Nephron (organoid): ENCODE data around the gene RGR.

Experiments used
- H3K27ac Mint-ChIP-seq, 3 experiments: 2 replicates each; pipeline ENCODE4 v1.8.0; 2020; ENCODE audit warnings: mixed read lengths in 3 of 3, mild to moderate bottlenecking in 2 of 3, moderate library complexity in 1 of 3
- H3K27me3 Mint-ChIP-seq: 2 replicates; pipeline ENCODE4 v1.8.0; 2021; ENCODE audit warnings: low read depth, mild to moderate bottlenecking, moderate library complexity, mixed read lengths
- H3K36me3 Mint-ChIP-seq: 2 replicates; pipeline ENCODE4 v1.8.0; 2020; ENCODE audit warnings: low read depth, mixed read lengths
- H3K4me1 Mint-ChIP-seq: 2 replicates; pipeline ENCODE4 v1.8.0; 2020; ENCODE audit warnings: mixed read lengths
- H3K4me3 Mint-ChIP-seq, 3 experiments: 2 replicates each; pipeline ENCODE4 v1.8.0; 2020; ENCODE audit warnings: mild to moderate bottlenecking in 3 of 3, mixed read lengths in 3 of 3, moderate library complexity in 2 of 3
- H3K9me3 Mint-ChIP-seq: 2 replicates; pipeline ENCODE4 v1.8.0; 2020; ENCODE audit warnings: mixed read lengths
- CTCF ChIP-seq, 3 experiments: fragments of 200-600 bp; sonication (generic); IDR thresholded peaks; one replicate each; pipeline ENCODE4 v1.5.0; 2021; ENCODE audit warnings: antibody characterized with exemption in 3 of 3; ENCODE audit not compliant: unreplicated experiment in 3 of 3

Gene RGR

DNA sequence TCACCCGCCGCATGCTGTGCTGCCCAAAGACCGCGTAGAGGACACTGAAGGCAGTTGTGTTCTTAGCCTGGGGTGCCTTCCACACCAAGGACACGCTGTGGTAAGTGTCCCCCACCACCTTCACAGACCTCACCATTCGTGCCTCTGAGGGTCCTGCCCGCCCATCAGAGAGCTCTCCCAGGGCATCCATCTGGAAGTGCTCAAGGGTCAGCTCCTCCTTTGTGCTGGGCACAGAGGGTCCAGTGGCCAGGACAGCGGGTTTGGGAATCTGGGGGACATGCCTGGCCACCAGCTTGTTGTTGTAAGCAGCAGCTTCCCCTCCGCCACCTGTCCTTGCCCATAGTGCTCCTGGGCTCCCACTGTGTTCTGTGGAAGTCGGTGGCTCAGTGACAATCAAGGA lies 12.5 kb upstream of the RGR start:
- TF ChIP-seq CTCF (IDR thresholded peaks at IDR 0.05; ENCODE audit: unreplicated experiment in 3 of 3): no peak

DNA sequence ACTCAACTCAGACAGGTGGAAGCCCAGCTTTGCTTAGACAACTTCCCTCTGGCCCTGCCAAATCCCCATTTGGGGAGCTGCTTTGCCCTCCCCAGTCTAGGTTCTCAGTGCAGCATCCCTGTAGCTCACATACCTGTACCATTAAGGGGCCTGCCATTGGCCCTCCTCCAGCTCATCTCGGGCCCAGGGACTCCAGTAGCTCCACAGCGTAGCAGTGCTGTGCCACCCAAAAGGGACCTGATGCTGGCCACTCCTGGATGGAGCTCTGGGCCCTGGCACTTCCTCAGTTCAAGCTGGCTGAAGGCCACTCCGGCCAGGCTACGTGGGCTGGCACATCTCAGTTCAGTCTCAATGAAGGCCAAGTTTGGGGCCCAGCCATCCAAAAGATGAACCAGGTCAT lies 10.9 kb upstream of the RGR start:
- H3K4me1 Mint-ChIP-seq: no peaks in the 10 kb centered on the region

More for the DNA sequence above, 12.5 kb upstream of the RGR start:
- no peaks in the 10 kb centered on the region for H3K36me3 Mint-ChIP-seq
- H3K27ac Mint-ChIP-seq: no peak overlapping the region
- H3K4me3 Mint-ChIP-seq: no peak overlapping the region
- no peaks in the 10 kb centered on the region for H3K9me3 Mint-ChIP-seq
- peaks cover 27% of the 10 kb centered on the region for H3K27me3 Mint-ChIP-seq
- H3K4me1 Mint-ChIP-seq: no peaks in the 10 kb centered on the region

GRCh38 chr10:84234479-84234878 lies 10.4 kb upstream of the RGR start:
- Mint-ChIP-seq H3K9me3 (no peaks in the 10 kb centered on the region), H3K4me3 (no peak overlapping the region), H3K4me1 (no peaks in the 10 kb centered on the region), H3K36me3 (no peaks in the 10 kb centered on the region), H3K27ac (no peak overlapping the region), H3K27me3 (peaks cover 23% of the 10 kb centered on the region)
- no peak for TF ChIP-seq CTCF (IDR thresholded peaks at IDR 0.05; ENCODE audit: unreplicated experiment in 3 of 3)

More for the DNA sequence above, 10.9 kb upstream of the RGR start:
- Mint-ChIP-seq H3K36me3 (no peaks in the 10 kb centered on the region), H3K4me3 (no peak overlapping the region), H3K27ac (no peak overlapping the region), H3K27me3 (peaks cover 23% of the 10 kb centered on the region), H3K9me3 (no peaks in the 10 kb centered on the region)
- no peak for TF ChIP-seq CTCF (IDR thresholded peaks at IDR 0.05; ENCODE audit: unreplicated experiment in 3 of 3)

DNA sequence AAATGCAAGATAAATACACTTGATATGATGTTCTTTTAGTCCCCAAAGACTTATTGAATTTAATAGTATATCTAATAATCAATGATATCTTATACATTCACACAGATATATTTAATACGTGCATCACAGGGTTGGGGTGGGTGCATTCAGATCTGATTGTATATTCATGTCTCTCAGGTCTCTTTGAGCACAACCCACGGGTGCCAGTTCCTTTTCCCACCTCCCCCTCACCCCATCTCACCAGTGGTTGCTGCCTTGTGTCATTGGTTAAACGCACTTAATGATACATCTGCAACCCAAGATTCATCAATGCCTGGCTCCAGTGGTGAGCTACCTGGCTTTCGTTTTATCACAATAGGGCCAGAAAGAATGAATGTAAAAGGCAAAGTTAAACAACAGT lies 9.8 kb upstream of the RGR start:
- Mint-ChIP-seq H3K27me3 (peaks cover 21% of the 10 kb centered on the region), H3K36me3 (no peaks in the 10 kb centered on the region), H3K9me3 (no peaks in the 10 kb centered on the region), H3K4me3 (no peak overlapping the region), H3K4me1 (no peaks in the 10 kb centered on the region), H3K27ac (no peak overlapping the region)
- TF ChIP-seq CTCF (IDR thresholded peaks at IDR 0.05; ENCODE audit: unreplicated experiment in 3 of 3): no peak

- H3K9me3 Mint-ChIP-seq: no peaks in the 10 kb centered on the region
- no peaks in the 10 kb centered on the region for H3K36me3 Mint-ChIP-seq
- H3K4me1 Mint-ChIP-seq: no peaks in the 10 kb centered on the region
- H3K4me3 Mint-ChIP-seq: no peak overlapping the region
- H3K27me3 Mint-ChIP-seq: peaks cover 18% of the 10 kb centered on the region
- TF ChIP-seq CTCF (IDR thresholded peaks at IDR 0.05; ENCODE audit: unreplicated experiment in 3 of 3): no peak
- no peak overlapping the region for H3K27ac Mint-ChIP-seq
These were observed 8.1 kb upstream of the RGR start for GRCh38 chr10:84236807-84237198.

GRCh38 chr10:84237199-84238051 lies 7.4 kb upstream of the RGR start:
- H3K4me3 Mint-ChIP-seq: no peak overlapping the region
- H3K9me3 Mint-ChIP-seq: no peaks in the 10 kb centered on the region
- H3K4me1 Mint-ChIP-seq: no peaks in the 10 kb centered on the region
- no peak for TF ChIP-seq CTCF (IDR thresholded peaks at IDR 0.05; ENCODE audit: unreplicated experiment in 3 of 3)
- H3K36me3 Mint-ChIP-seq: no peaks in the 10 kb centered on the region
- H3K27me3 Mint-ChIP-seq: peaks cover 18% of the 10 kb centered on the region
- no peak overlapping the region for H3K27ac Mint-ChIP-seq
